ENCODE measurements around the gene POLR2J. TPM values are rescaled to one million over a fixed set of nuclear protein-coding genes. Genes with fewer than 3 reads are reported as not detected.

Gene POLR2J
- total RNA-seq, 1 experiment from 2014 or later: 50.5 TPM

GRCh38 chr7:102449136-102449535 lies 29.6 kb downstream of the POLR2J start:
- peaks cover 4% of the 10 kb centered on the region for H3K36me3 Mint-ChIP-seq
- peaks cover 9% of the 10 kb centered on the region for H3K4me1 Mint-ChIP-seq
- TF ChIP-seq FOXJ3 (CRISPR knock-in tag; IDR thresholded peaks at IDR 0.05; ENCODE audit: borderline replicate concordance) (no peak), ZNF121 (CRISPR knock-in tag; IDR thresholded peaks at IDR 0.05) (peak; percentile 68; the same call in 1 of the 2 replicates)
- H3K9me3 Mint-ChIP-seq: no peaks in the 10 kb centered on the region
- H3K27ac Mint-ChIP-seq: no peak overlapping the region
- no peaks in the 10 kb centered on the region for H3K27me3 Mint-ChIP-seq (ENCODE audit: low read depth)
- DNase-seq (ENCODE audit: low spot score) (no peak), ATAC-seq (no peak)
- ChIA-PET CTCF (interaction anchor here (0.9 to 1.5 kb wide), 3 partner anchors 14 to 37 kb away, joined by 3 to 8 read pairs (median 7); no protein-coding TSS in a partner anchor), POLR2A (no interaction called here)
- no peak overlapping the region for H3K4me3 Mint-ChIP-seq

DNA sequence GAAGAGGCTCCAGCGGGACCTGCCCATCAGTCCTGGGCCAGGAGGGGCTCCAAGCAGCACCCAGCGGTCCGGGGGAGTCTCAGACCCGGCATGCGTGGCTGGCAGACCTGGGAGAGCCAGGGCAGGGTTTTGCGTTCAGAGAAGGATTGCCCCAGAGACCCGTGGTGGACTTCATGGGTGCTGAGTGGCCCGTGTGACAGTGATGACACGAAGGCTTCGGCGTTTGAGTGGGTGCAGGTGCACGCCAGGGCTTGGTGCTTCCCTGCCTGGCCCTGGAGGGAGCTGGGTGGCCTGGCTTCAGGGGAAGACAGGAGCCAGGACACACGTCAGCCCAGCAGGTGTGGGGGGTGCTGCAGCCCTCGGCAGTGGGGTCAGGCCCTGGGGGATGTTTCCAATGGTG lies 31.4 kb downstream of the POLR2J start:
- Mint-ChIP-seq H3K4me3 (no peak overlapping the region), H3K27me3 (ENCODE audit: low read depth) (no peaks in the 10 kb centered on the region), H3K27ac (no peak overlapping the region), H3K9me3 (no peaks in the 10 kb centered on the region), H3K4me1 (peaks cover 10% of the 10 kb centered on the region), H3K36me3 (peaks cover 4% of the 10 kb centered on the region)
- ChIA-PET CTCF (no interaction called here), POLR2A (no interaction called here)
- no peak for DNase-seq (ENCODE audit: low spot score)
- ATAC-seq: no peak
- TF ChIP-seq ATF2 (CRISPR knock-in tag; IDR thresholded peaks at IDR 0.05; ENCODE audit: borderline replicate concordance, low read depth): no peak
- no peak for TF ChIP-seq USF1 (CRISPR knock-in tag; IDR thresholded peaks at IDR 0.05)
- TF ChIP-seq, protein P1, sequence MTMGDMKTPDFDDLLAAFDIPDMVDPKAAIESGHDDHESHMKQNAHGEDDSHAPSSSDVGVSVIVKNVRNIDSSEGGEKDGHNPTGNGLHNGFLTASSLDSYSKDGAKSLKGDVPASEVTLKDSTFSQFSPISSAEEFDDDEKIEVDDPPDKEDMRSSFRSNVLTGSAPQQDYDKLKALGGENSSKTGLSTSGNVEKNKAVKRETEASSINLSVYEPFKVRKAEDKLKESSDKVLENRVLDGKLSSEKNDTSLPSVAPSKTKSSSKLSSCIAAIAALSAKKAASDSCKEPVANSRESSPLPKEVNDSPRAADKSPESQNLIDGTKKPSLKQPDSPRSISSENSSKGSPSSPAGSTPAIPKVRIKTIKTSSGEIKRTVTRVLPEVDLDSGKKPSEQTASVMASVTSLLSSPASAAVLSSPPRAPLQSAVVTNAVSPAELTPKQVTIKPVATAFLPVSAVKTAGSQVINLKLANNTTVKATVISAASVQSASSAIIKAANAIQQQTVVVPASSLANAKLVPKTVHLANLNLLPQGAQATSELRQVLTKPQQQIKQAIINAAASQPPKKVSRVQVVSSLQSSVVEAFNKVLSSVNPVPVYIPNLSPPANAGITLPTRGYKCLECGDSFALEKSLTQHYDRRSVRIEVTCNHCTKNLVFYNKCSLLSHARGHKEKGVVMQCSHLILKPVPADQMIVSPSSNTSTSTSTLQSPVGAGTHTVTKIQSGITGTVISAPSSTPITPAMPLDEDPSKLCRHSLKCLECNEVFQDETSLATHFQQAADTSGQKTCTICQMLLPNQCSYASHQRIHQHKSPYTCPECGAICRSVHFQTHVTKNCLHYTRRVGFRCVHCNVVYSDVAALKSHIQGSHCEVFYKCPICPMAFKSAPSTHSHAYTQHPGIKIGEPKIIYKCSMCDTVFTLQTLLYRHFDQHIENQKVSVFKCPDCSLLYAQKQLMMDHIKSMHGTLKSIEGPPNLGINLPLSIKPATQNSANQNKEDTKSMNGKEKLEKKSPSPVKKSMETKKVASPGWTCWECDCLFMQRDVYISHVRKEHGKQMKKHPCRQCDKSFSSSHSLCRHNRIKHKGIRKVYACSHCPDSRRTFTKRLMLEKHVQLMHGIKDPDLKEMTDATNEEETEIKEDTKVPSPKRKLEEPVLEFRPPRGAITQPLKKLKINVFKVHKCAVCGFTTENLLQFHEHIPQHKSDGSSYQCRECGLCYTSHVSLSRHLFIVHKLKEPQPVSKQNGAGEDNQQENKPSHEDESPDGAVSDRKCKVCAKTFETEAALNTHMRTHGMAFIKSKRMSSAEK (CRISPR knock-in tag; IDR thresholded peaks at IDR 0.05; ENCODE audit: borderline replicate concordance): no peak
- no peak for TF ChIP-seq RELA (CRISPR knock-in tag; IDR thresholded peaks at IDR 0.05; ENCODE audit: borderline replicate concordance)
- no peak for TF ChIP-seq TEAD1 (CRISPR knock-in tag; IDR thresholded peaks at IDR 0.05)
- TF ChIP-seq ZNF263 (CRISPR knock-in tag; IDR thresholded peaks at IDR 0.05; ENCODE audit: low read depth): no peak
- TF ChIP-seq GRHL2 (CRISPR knock-in tag; IDR thresholded peaks at IDR 0.05; ENCODE audit: insufficient replicate concordance, severe bottlenecking): no peak
- no peak for TF ChIP-seq FOXP1 (CRISPR knock-in tag; IDR thresholded peaks at IDR 0.05; ENCODE audit: borderline replicate concordance)
- TF ChIP-seq JAZF1 (CRISPR knock-in tag; IDR thresholded peaks at IDR 0.05): no peak
- no peak for TF ChIP-seq JUN (CRISPR knock-in tag; IDR thresholded peaks at IDR 0.05)

DNA sequence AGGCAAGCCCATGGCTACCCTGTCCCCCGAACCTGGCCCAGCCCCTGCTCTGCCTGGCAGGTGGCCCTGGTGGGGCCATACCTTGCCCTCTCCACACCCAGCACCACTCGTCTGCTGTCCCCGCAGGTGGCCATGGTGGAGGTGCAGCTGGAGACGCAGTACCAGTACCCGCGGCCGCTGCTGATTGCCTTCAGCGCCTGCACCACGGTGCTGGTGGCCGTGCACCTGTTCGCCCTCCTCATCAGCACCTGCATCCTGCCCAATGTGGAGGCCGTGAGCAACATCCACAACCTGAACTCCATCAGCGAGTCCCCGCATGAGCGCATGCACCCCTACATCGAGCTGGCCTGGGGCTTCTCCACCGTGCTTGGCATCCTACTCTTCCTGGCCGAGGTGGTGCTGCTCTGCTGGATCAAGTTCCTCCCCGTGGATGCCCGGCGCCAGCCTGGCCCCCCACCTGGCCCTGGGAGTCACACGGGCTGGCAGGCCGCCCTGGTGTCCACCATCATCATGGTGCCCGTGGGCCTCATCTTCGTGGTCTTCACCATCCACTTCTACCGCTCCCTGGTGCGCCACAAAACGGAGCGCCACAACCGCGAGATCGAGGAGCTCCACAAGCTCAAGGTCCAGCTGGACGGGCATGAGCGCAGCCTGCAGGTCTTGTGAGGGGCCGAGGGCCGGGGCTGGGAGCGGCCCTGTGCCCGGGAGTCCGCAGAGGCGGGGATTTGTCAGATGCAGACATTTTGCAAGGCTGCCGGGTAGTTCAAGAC lies 32.1 kb downstream of the POLR2J start:
- Mint-ChIP-seq H3K27ac (no peak overlapping the region), H3K36me3 (peaks cover 9% of the 10 kb centered on the region), H3K4me3 (no peak overlapping the region), H3K27me3 (ENCODE audit: low read depth) (no peaks in the 10 kb centered on the region), H3K4me1 (peaks cover 14% of the 10 kb centered on the region), H3K9me3 (no peaks in the 10 kb centered on the region)
- DNase-seq (ENCODE audit: low spot score) (no peak), ATAC-seq (no peak)
- CTCF ChIA-PET: no interaction called here
- POLR2A ChIA-PET: no interaction called here
- TF ChIP-seq ATF1 (CRISPR knock-in tag; IDR thresholded peaks at IDR 0.05): no peak
- TF ChIP-seq ZNF396 (CRISPR knock-in tag; IDR thresholded peaks at IDR 0.05; ENCODE audit: borderline replicate concordance): no peak
- TF ChIP-seq NFATC4 (CRISPR knock-in tag; IDR thresholded peaks at IDR 0.05): no peak
- TF ChIP-seq ZNF121 (CRISPR knock-in tag; IDR thresholded peaks at IDR 0.05): no peak
- no peak for TF ChIP-seq PRRX2 (CRISPR knock-in tag; IDR thresholded peaks at IDR 0.05)
- TF ChIP-seq TEAD1 (CRISPR knock-in tag; IDR thresholded peaks at IDR 0.05): no peak
- TF ChIP-seq ZNF219 (CRISPR knock-in tag; IDR thresholded peaks at IDR 0.05; ENCODE audit: borderline replicate concordance): no peak
- no peak for TF ChIP-seq IRF2 (CRISPR knock-in tag; IDR thresholded peaks at IDR 0.05; ENCODE audit: borderline replicate concordance, low read depth)
- TF ChIP-seq ZNF416 (CRISPR knock-in tag; IDR thresholded peaks at IDR 0.05): no peak
- no peak for TF ChIP-seq ZNF317 (CRISPR knock-in tag; IDR thresholded peaks at IDR 0.05; ENCODE audit: borderline replicate concordance, low read depth)
- TF ChIP-seq, protein P2, sequence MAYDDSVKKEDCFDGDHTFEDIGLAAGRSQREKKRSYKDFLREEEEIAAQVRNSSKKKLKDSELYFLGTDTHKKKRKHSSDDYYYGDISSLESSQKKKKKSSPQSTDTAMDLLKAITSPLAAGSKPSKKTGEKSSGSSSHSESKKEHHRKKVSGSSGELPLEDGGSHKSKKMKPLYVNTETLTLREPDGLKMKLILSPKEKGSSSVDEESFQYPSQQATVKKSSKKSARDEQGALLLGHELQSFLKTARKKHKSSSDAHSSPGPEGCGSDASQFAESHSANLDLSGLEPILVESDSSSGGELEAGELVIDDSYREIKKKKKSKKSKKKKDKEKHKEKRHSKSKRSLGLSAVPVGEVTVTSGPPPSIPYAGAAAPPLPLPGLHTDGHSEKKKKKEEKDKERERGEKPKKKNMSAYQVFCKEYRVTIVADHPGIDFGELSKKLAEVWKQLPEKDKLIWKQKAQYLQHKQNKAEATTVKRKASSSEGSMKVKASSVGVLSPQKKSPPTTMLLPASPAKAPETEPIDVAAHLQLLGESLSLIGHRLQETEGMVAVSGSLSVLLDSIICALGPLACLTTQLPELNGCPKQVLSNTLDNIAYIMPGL (CRISPR knock-in tag; IDR thresholded peaks at IDR 0.05): no peak
- no peak for TF ChIP-seq CREB1 (CRISPR knock-in tag; IDR thresholded peaks at IDR 0.05)
